Measurements from ENCODE around the gene MRPL38.

DNA sequence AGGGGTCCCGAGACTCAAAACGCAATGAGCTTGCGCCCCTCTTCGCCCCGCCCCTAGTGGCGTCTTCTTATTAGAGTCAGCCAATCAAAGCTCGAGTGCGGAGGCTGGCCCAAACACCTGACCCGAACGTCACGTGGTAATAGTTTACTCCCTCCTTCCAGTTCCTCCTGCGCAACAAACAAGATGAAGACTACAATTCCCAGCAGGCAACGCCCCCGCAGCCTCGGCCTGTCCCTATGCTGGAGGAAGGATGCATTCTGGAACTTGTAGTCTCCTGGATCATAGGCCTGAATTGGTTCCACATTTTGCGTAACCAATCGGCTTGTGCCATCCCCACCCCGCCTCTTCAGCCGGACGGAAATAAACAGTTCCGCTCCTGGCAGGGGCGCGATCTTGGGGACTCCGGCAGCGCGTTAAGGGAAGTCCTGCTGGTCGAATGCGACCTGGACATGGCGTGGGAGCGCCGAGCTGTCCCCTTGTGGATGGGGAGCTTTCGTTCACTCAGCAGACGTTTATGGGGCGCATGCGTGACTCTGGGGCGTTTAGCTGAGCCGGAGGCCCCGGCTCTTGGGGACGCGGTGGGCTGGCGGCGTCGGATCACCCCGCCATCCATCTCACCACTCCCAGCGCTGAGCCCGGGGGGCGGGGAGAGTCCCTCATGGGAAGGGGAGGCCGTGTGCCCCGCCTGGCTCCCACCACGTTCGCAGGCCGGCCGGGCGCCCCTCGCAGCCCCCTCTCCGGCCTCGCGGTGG, 49.2 kb downstream of the MRPL38 start, which contains the start of gene WBP2:
- TF ChIP-seq EZH2 (IDR thresholded peaks at IDR 0.05) (no peak), POLR2AphosphoS5 (IDR thresholded peaks at IDR 0.05; ENCODE audit: borderline replicate concordance, low read depth, low read length) (peak; percentile 87), FOXP2 (optimal IDR thresholded peaks at IDR 0.05; ENCODE audit: control extremely low read depth, extremely low read length, insufficient read depth) (peak; percentile 97)
